ENCODE measurements around the gene ZNF14. TPM values are rescaled to one million over a fixed set of nuclear protein-coding genes. Genes with fewer than 3 reads are reported as not detected.

Gene ZNF14
- total and polyA plus RNA-seq, 2 of the 13 experiments (the other 11 are each of a cell fraction or from before 2014, with no cell fraction given), result 1.9 to 6.2 TPM

- TF ChIP-seq ZXDC (CRISPR knock-in tag; IDR thresholded peaks at IDR 0.05), result peak; percentile 66; the same call in 1 of the 2 replicates
- TF ChIP-seq ZBTB39 (CRISPR knock-in tag; IDR thresholded peaks at IDR 0.05), result 0 out of 2 replicates have a peak, but pooled peaks have one; percentile 30
- no peak for TF ChIP-seq KAT2B (IDR thresholded peaks at IDR 0.05; ENCODE audit: borderline replicate concordance, low read depth, low read length)
- TF ChIP-seq ZNF510 (CRISPR knock-in tag; IDR thresholded peaks at IDR 0.05; ENCODE audit: low read depth), result no peak
- no peak for TF ChIP-seq MLLT10 (CRISPR knock-in tag; IDR thresholded peaks at IDR 0.05)
- TF ChIP-seq PHF8 (CRISPR knock-in tag; IDR thresholded peaks at IDR 0.05), result peak; percentile 83
- TF ChIP-seq ZNF430 (CRISPR knock-in tag; IDR thresholded peaks at IDR 0.05), result no peak
- TF ChIP-seq ZNF329 (CRISPR knock-in tag; IDR thresholded peaks at IDR 0.05; ENCODE audit: low read depth), result peak; percentile 20; the same call in 1 of the 2 replicates
- peak; percentile 69 for TF ChIP-seq KMT2A (CRISPR knock-in tag; IDR thresholded peaks at IDR 0.05)
- TF ChIP-seq AGO1 (IDR thresholded peaks at IDR 0.05; ENCODE audit: low read depth, low read length, poor library complexity, severe bottlenecking), result peak; percentile 41
- TF ChIP-seq TCF12 (IDR thresholded peaks at IDR 0.05), result no peak
- TF ChIP-seq TCF12 (CRISPR knock-in tag; IDR thresholded peaks at IDR 0.05), result peak; percentile 38; the same call in 1 of the 2 replicates
- peak; percentile 50 for TF ChIP-seq SIX4 (CRISPR knock-in tag; IDR thresholded peaks at IDR 0.05)
- no peak for TF ChIP-seq RFX3 (CRISPR knock-in tag; IDR thresholded peaks at IDR 0.05)
- TF ChIP-seq CHD4 (IDR thresholded peaks at IDR 0.05; ENCODE audit: borderline replicate concordance, low read length), result no peak
- TF ChIP-seq ZNF263 (CRISPR knock-in tag; IDR thresholded peaks at IDR 0.05), result no peak
- TF ChIP-seq ETS1 (CRISPR knock-in tag; IDR thresholded peaks at IDR 0.05), result no peak
- TF ChIP-seq SRSF4 (IDR thresholded peaks at IDR 0.05; ENCODE audit: low read depth, low read length, poor library complexity, severe bottlenecking), result no peak
- TF ChIP-seq ZNF652 (CRISPR knock-in tag; IDR thresholded peaks at IDR 0.05; ENCODE audit: borderline replicate concordance, low read depth), result no peak
- peak; percentile 63; the same call in 1 of the 2 replicates for TF ChIP-seq ZGPAT (CRISPR knock-in tag; IDR thresholded peaks at IDR 0.05)
- TF ChIP-seq ZNF232 (CRISPR knock-in tag; IDR thresholded peaks at IDR 0.05; ENCODE audit: borderline replicate concordance), result no peak
- no peak for TF ChIP-seq RAD21 (CRISPR knock-in tag; IDR thresholded peaks at IDR 0.05)
- no peak for TF ChIP-seq RELA (CRISPR knock-in tag; IDR thresholded peaks at IDR 0.05)
- TF ChIP-seq REL (CRISPR knock-in tag; conservative IDR thresholded peaks at IDR 0.05), result no peak
Measured at GRCh38 chr19:19776206-19777008, 43.5 kb upstream of the ZNF14 start (continued).
